Suppressor macrophage treated with lipopolysaccharide for 4 hours (primary cell): ENCODE data around the gene FANCD2OS.
"Not testable (repeated sequence)": the region's sequence is repeated elsewhere in the genome, so short reads cannot be mapped to it uniquely, and the experiment has no call there.

ENCODE experiments used
- DNase-seq: peaks from one replicate; pipeline ENCODE4 v3.0.0-alpha.2; 2020

Gene FANCD2OS

DNA sequence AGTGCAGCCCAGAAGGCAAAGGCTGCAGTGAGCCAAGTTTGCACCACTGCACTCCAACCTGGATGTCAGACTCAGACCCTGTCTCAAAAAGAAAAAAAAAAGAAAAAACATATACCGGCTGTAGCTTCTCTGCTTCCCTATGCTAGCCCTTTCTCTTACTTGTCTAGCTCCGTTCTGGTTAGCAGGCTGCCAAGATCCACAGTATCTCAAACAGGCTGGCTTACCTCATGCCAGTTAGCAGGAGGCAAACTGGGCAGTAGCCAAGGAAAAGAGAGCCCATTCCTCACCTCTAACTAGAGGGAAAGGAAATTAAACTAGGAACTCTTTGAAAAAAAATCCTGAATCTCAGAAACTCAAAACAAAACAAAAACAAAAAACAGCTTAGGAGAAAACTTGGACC is 16.7 kb downstream of the FANCD2OS start:
- DNase-seq: not testable (repeated sequence)

DNA sequence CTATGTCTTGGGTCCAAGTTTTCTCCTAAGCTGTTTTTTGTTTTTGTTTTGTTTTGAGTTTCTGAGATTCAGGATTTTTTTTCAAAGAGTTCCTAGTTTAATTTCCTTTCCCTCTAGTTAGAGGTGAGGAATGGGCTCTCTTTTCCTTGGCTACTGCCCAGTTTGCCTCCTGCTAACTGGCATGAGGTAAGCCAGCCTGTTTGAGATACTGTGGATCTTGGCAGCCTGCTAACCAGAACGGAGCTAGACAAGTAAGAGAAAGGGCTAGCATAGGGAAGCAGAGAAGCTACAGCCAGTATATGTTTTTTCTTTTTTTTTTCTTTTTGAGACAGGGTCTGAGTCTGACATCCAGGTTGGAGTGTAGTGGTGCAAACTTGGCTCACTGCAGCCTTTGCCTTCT is 17.3 kb downstream of the FANCD2OS start:
- DNase-seq: not testable (repeated sequence)

DNA sequence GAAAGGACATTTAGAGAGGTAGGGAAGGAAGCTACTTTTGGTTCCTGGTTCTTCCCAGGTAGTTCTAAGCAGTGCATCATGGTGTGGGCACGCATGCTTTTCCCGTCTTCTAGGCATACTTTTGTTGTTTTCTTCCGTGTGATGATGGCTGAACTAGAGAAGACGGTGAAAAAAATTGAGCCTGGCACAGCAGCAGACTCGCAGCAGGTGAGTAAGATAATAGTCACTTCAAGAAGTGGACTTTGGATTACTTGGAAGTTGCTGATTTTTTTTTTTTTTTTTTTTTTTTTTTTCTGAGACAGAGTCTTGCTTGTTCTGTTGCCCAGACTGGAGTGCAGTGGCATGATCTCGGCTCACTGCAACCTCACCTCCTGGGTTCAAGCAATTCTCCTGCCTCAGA is 17.9 kb downstream of the FANCD2OS start:
- no peak for DNase-seq

DNA sequence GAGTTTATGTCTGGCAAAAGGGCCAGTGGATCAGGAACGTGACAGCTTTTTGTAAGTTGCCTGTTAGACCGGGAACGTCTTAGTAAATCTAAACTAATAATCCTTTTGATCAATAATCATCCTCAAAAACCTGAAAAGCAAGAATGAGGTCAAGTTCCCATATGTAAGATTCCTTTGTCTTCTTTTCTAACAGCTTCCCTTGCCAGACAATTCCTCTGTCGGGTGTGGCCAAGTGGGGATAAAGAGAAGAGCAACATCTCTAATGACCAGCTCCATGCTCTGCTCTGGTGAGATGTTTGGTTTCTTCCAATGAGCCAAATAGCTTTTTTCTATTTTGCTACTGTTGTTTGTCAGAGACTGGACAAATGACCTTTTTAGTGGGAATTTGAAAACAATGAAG is 19.8 kb downstream of the FANCD2OS start:
- no peak for DNase-seq

DNA sequence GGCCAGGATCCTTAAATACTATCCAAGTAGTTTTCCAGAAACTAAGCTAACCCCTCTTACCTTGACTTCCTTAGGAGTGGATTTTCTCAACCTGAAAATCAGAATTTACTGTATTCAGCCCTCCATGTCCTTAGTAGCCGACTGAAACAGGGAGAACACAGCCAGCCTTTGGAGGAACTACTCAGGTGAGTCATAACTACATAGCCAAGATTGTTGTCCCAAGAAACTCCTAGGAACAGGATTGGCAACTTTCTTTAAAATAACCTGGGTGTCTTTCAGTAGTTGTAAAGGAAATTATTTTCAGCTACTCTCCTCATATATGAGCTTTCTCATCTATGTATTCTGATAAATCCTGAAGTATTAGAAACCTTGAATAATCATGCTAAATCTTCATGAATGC is 22.3 kb downstream of the FANCD2OS start:
- no peak for DNase-seq

DNA sequence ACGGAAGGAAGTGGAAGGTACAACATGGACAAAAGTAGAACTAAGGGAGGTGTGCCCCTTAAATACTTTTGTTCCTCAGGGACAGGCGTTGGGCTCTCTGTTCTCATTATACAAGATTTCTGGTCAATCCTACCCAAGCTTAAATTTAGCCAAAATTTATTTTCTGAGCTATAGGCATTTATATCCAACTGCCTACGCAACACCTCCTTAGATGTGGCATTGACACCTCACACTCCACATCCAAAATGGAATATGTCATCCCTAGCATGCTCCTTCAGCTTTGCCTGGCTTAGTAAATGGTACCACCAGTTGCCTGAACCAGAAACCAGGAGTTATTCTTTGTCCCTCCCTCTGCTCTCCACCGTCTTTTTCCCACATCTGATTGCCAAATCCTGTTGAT is 26.2 kb downstream of the FANCD2OS start:
- DNase-seq: no peak

DNA sequence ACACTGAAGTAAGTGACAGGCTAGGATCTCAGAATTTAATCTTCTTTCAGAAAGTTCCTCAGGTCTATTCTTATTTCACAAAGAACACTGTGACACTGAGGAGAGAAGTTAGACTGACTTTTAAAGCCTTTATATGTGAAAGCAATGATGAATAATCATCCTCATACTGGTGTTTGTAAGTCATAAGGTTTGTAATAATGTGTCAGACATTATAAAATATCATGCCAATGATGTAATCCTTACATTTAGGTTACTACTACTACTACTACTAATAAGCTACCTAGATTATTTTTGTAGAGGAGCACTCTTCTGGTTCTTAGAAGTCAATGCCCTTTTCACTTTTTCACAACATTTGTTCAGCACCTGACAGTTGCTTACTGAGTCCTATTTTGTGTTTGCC is 33.4 kb downstream of the FANCD2OS start:
- no peak for DNase-seq

DNA sequence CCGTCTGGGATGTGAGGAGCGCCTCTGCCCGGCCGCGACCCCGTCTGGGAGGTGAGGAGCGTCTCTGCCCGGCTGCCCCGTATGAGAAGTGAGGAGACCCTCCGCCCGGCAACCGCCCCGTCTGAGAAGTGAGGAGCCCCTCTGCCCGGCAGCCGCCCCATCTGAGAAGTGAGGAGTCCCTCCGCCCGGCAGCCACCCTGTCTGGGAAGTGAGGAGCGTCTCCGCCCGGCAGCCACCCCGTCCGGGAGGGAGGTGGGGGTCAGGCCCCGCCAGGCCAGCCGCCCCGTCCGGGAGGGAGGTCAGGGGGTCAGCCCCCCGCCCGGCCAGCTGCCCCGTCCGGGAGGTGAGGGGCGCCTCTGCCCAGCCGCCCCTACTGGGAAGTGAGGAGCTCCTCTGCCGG is 38.0 kb downstream of the FANCD2OS start:
- DNase-seq: not testable (repeated sequence)

DNA sequence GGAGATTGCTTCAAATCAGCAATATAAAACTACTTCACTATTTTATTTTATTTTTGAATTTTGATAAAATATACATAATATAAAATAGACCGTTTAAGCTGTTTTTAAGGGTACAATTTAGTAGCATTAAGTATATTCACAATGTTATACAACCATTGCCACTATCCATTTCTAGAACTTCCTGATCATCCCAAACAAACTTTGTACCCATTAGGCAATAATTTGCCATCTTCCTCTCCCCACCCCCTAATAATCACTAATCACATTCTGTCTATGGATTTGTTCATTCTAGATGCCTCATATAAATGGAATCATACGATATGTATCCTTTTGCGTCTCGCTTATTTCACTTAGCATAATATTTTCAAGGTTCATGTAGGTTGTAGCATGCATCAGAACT is 53.0 kb downstream of the FANCD2OS start:
- no peak for DNase-seq
